Activated B cell treated with CpG ODN at 0.5 μM for 24 hours (primary cell): ENCODE measurements around the gene CNTN6. TPM values are rescaled to one million over a fixed set of nuclear protein-coding genes. Genes with fewer than 3 reads are reported as not detected.

Source experiments
- ATAC-seq: fragments of 200-7000 bp; cut with Tn5 transposase; one replicate; pipeline ENCODE4 v1.10.0; 2021; ENCODE audit warnings: low read depth, mild to moderate bottlenecking, moderate library complexity
- CTCF ChIA-PET: fragments of 350-600 bp; sonication (Branson Sonifier 250); formaldehyde crosslinking; loops from one replicate; lab custom pipeline; 2021; ENCODE audit warnings: antibody characterized with exemption; lab: Charles Lee
- POLR2A ChIA-PET: fragments of 350-600 bp; sonication (Branson Sonifier 250); formaldehyde crosslinking; loops from one replicate; lab custom pipeline; 2021; ENCODE audit warnings: antibody characterized with exemption; lab: Charles Lee
- DNase-seq: peaks from one replicate; pipeline ENCODE4 v3.0.0; 2022
- H3K27ac Mint-ChIP-seq: one replicate; pipeline ENCODE4 v1.8.0; 2020; ENCODE audit warnings: mixed read lengths
- H3K27me3 Mint-ChIP-seq: one replicate; pipeline ENCODE4 v1.8.0; 2021; ENCODE audit warnings: mixed read lengths
- H3K36me3 Mint-ChIP-seq: one replicate; pipeline ENCODE4 v1.8.0; 2021; ENCODE audit warnings: low read depth, mixed read lengths
- H3K4me1 Mint-ChIP-seq: one replicate; pipeline ENCODE4 v1.8.0; 2021; ENCODE audit warnings: mixed read lengths
- H3K4me3 Mint-ChIP-seq: one replicate; pipeline ENCODE4 v1.8.0; 2020; ENCODE audit warnings: mild to moderate bottlenecking, mixed read lengths
- H3K9me3 Mint-ChIP-seq: one replicate; pipeline ENCODE4 v1.8.0; 2020; ENCODE audit warnings: mixed read lengths
- intact Hi-C: fragments of 100-400 bp; cut with micrococcal nuclease; formaldehyde crosslinking; loops from one replicate; pipeline ENCODE4 v1.15.1; 2024
- total RNA-seq: library from RNA; stranded (reverse); gene quantifications from 2 replicates; pipeline ENCODE4 v1.2.3, GENCODE V29; 2022
- TF ChIP-seq, protein P1 (sequence below): fragments of 200-600 bp; IDR thresholded peaks from one replicate; pipeline ENCODE4 v1.8.0; 2022; ENCODE audit warnings: antibody characterized with exemption, mild to moderate bottlenecking

Gene CNTN6
- total RNA-seq, 1 donor from 2014 or later, result not detected

- no peaks in the 10 kb centered on the region for H3K9me3 Mint-ChIP-seq
- H3K27me3 Mint-ChIP-seq, result no peaks in the 10 kb centered on the region
- H3K4me1 Mint-ChIP-seq, result peaks cover 4% of the 10 kb centered on the region
- CTCF ChIA-PET, result no interaction called here
- POLR2A ChIA-PET, result no interaction called here
- intact Hi-C loops, result no loop called here
- no peaks in the 10 kb centered on the region for H3K36me3 Mint-ChIP-seq
- H3K27ac Mint-ChIP-seq, result no peak overlapping the region
- no peak for ATAC-seq
- TF ChIP-seq, protein P1, sequence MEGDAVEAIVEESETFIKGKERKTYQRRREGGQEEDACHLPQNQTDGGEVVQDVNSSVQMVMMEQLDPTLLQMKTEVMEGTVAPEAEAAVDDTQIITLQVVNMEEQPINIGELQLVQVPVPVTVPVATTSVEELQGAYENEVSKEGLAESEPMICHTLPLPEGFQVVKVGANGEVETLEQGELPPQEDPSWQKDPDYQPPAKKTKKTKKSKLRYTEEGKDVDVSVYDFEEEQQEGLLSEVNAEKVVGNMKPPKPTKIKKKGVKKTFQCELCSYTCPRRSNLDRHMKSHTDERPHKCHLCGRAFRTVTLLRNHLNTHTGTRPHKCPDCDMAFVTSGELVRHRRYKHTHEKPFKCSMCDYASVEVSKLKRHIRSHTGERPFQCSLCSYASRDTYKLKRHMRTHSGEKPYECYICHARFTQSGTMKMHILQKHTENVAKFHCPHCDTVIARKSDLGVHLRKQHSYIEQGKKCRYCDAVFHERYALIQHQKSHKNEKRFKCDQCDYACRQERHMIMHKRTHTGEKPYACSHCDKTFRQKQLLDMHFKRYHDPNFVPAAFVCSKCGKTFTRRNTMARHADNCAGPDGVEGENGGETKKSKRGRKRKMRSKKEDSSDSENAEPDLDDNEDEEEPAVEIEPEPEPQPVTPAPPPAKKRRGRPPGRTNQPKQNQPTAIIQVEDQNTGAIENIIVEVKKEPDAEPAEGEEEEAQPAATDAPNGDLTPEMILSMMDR, result no peak
- no peak for DNase-seq
- no peak overlapping the region for H3K4me3 Mint-ChIP-seq
These were observed 255.7 kb downstream of the CNTN6 start for GRCh38 chr3:1348547-1348946.

DNA sequence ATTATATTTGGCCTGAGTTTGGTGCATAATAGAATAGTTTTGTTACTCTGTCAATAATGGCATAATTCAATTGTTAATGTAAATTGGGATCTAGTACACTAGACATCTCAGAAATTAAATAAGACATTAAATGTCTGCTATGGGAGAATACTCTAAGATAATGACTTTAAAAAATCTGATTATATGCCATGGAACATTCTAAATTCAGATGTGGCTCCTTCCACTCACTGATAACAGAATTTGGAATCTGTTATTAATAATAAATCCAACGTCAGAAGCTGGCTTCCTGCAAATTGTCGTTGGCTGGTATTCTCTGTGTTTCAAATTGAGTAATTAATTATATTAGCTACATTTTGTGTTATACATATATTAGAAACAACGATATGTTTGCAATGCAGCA, 258.1 kb downstream of the CNTN6 start:
- intact Hi-C loops, result no loop called here
- TF ChIP-seq, protein P1, result no peak
- ChIA-PET POLR2A (no interaction called here), CTCF (no interaction called here)
- Mint-ChIP-seq H3K27me3 (no peaks in the 10 kb centered on the region), H3K4me1 (peaks cover 4% of the 10 kb centered on the region), H3K36me3 (no peaks in the 10 kb centered on the region), H3K9me3 (no peaks in the 10 kb centered on the region), H3K4me3 (no peak overlapping the region), H3K27ac (no peak overlapping the region)
- ATAC-seq (no peak), DNase-seq (no peak)

DNA sequence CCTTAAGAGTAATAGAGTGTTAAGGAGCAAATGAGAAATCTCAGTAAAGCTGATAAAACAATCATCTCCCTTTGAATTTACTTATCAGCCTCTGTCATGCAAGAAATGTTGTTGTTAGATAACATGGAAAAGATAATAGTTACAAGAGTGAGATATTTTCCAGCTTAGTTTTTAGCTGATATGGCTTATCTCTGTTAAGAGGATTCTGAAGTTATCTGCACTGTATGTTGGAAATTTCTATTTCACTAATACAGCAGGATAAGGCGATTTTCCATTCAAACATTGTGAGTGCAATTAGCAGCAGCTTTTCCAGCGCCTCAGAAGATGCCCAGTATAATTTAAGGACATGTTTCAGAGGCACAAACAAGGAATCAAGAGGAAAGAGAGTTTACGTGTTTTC, 262.9 kb downstream of the CNTN6 start:
- CTCF ChIA-PET, result no interaction called here
- POLR2A ChIA-PET, result no interaction called here
- Mint-ChIP-seq H3K27ac (no peak overlapping the region), H3K4me3 (no peak overlapping the region), H3K27me3 (no peaks in the 10 kb centered on the region), H3K9me3 (no peaks in the 10 kb centered on the region), H3K36me3 (no peaks in the 10 kb centered on the region), H3K4me1 (no peaks in the 10 kb centered on the region)
- ATAC-seq (no peak), DNase-seq (no peak)
- TF ChIP-seq, protein P1, result no peak
- intact Hi-C loops, result no loop called here

GRCh38 chr3:1356101-1356500, 263.3 kb downstream of the CNTN6 start:
- Mint-ChIP-seq H3K4me3 (no peak overlapping the region), H3K36me3 (no peaks in the 10 kb centered on the region), H3K4me1 (no peaks in the 10 kb centered on the region), H3K9me3 (no peaks in the 10 kb centered on the region), H3K27ac (no peak overlapping the region), H3K27me3 (no peaks in the 10 kb centered on the region)
- ATAC-seq (no peak), DNase-seq (no peak)
- ChIA-PET CTCF (no interaction called here), POLR2A (no interaction called here)
- TF ChIP-seq, protein P1, result no peak
- intact Hi-C loops, result no loop called here

DNA sequence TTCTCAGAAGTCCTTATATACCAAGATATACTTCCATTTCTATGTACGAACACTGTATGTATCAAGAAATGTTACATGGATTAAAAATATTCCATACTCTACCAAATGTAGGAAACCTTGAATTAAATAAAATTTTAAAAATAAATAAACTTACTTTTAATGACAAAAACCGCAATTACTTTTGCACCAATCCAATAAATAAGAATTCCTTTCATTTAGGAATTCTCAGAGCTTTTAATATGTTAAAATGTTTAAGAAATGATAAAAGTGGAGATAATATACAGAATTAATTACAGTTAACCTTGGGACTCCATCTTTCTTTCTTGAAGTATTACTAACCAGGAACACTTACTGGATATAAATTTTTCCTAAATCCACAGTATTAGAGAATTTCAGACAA, 272.7 kb downstream of the CNTN6 start:
- ChIA-PET POLR2A (no interaction called here), CTCF (no interaction called here)
- no peak overlapping the region for H3K4me3 Mint-ChIP-seq
- no peaks in the 10 kb centered on the region for H3K36me3 Mint-ChIP-seq
- TF ChIP-seq, protein P1, result no peak
- intact Hi-C loops, result no loop called here
- no peaks in the 10 kb centered on the region for H3K4me1 Mint-ChIP-seq
- no peak overlapping the region for H3K27ac Mint-ChIP-seq
- H3K9me3 Mint-ChIP-seq, result no peaks in the 10 kb centered on the region
- no peaks in the 10 kb centered on the region for H3K27me3 Mint-ChIP-seq
- ATAC-seq, result no peak
- DNase-seq, result no peak
